Adipocyte (in vitro differentiated cells): ENCODE data around the gene RAX.

ENCODE experiments used
- DNase-seq: peaks from one replicate; pipeline ENCODE4 v3.0.0-alpha.2; 2015; ENCODE audit warnings: low read depth
- H3K27me3 ChIP-seq: replicated peaks from 2 replicates; pipeline ENCODE4 v1.7.0; 2013; ENCODE audit warnings: mild to moderate bottlenecking, low read length, moderate library complexity; ENCODE audit not compliant: control insufficient read depth, insufficient read depth
- H3K36me3 ChIP-seq: 2 replicates; pipeline ENCODE4 v1.7.0; 2013; ENCODE audit warnings: low read length, mild to moderate bottlenecking, moderate library complexity; ENCODE audit not compliant: control insufficient read depth, insufficient read depth, severe bottlenecking
- H3K4me1 ChIP-seq: 2 replicates; pipeline ENCODE4 v1.7.0; 2013; ENCODE audit warnings: mild to moderate bottlenecking, low read length, moderate library complexity; ENCODE audit not compliant: control insufficient read depth, insufficient read depth
- H3K4me3 ChIP-seq: 2 replicates; pipeline ENCODE4 v1.7.0; 2013; ENCODE audit warnings: mild to moderate bottlenecking, low read length, moderate library complexity
- H3K9ac ChIP-seq: 2 replicates; pipeline ENCODE4 v1.7.0; 2013; ENCODE audit warnings: mild to moderate bottlenecking, low read length, moderate library complexity
- H3K9me3 ChIP-seq: 2 replicates; pipeline ENCODE4 v1.7.0; 2013; ENCODE audit warnings: mild to moderate bottlenecking, low read length, moderate library complexity; ENCODE audit not compliant: control insufficient read depth

The RAX gene

DNA sequence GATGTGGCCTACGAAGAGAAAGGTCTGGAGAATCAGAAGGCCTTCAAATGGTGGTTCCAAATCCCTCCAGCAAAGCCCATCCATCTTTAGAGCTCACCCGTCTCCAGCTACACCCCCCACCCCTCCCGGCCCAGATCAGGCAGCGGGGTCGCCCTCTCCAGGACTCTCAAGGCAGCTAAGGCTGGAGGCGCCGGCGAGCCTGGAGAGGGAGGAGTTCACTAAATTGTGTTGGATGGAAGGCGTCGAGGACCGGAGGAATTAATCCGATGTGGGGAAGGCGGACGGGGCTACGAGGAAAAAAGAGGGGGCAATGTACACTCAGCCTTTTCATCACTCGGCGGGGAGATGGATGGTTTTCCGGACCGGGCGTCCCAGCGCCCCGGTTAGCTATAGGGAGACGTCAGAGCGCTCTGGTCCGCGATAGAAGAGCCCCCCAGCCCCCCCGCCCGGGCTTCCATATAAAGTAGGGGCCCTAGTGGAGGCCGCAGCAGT, 53.5 kb downstream of the RAX start, which contains the start of gene GRP:
Gene GRP (plus strand): TSS at position 487 of the 492 bp plus-strand sequence. CDS start 108 bp downstream, outside the sequence.
- Histone ChIP-seq H3K9ac (no peak within 1 kb of the TSS), H3K36me3 (no peaks in the 10 kb centered on the region), H3K9me3 (no peaks in the 10 kb centered on the region), H3K4me1 (no peaks in the 10 kb centered on the region), H3K27me3 (peaks cover 73% of the 10 kb centered on the region), H3K4me3 (no peak within 1 kb of the TSS)
- DNase-seq, result no peak

DNA sequence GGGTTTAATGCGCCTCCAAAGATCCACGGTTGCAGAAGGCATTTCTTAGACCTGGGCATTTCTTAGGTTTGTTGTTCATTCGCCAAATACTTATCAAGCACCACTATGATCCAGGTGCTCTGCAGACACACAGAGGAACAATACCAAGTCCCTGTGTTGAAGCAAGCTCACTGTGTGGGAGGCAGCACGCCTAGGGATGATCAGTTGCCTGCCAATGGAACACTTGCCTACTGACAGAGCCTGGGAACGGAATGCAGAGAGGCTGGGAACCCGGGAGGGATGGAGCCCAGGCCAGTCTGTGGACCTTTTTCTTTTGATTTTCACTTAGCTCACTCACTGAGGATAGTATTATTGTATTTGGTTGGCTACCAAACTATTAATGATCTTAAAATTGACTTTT, 55.2 kb downstream of the RAX start:
- DNase-seq, result no peak
- Histone ChIP-seq H3K9ac (no peak overlapping the region), H3K27me3 (peaks cover 72% of the 10 kb centered on the region), H3K9me3 (no peaks in the 10 kb centered on the region), H3K4me1 (no peaks in the 10 kb centered on the region), H3K36me3 (no peaks in the 10 kb centered on the region), H3K4me3 (no peak overlapping the region)
